ENCODE data around the gene ERBB4.

ERBB4 gene

DNA sequence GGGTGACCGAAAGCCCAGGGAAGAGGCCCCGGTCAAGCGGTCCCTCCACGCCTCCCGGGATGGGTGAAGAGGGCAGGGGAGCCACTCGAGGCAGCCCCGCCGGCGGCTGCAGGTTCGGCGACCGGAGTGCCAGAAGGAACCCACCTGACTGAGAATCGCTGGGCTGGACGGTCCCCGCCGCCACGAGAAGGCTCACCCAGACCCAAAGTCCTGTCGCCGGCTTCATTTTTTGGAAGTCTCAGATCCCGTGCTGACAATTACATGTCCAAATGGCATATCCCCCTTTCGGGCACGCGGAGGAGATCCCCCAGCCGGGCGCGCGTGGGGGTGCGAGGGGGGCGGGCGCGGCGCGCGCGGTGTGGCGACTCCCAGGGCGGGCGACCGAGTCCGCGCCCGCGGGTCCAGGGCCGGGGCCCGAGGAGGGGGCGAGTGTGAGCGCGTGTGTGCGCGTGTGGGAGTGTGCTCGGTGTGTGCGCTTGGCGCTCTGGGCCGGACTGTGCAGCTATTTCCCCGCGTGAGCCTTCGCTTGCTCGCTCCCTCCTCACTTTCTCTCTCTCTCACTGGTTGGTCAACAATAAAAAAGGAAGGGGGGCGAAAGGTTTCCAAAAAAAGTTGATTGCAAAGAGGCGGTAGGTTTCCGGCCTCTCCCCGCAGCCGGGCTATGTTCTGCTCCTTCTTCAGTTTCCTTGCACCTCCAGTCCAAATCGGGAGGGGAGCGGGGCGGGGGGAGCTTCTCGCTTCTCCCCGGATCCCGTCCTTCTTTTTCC, at the start of gene ERBB4:
Gene ERBB4 (minus strand): TSS at position 498 of the 767 bp plus-strand sequence. CDS start 272 bp downstream, at position 226.
- no peak for TF ChIP-seq POLR2A (IDR thresholded peaks at IDR 0.05; ENCODE audit: low read depth, low read length)
- DNase-seq (ENCODE audit: insufficient read length, low spot score) (peak; percentile 25), FAIRE-seq (no peak)

DNA sequence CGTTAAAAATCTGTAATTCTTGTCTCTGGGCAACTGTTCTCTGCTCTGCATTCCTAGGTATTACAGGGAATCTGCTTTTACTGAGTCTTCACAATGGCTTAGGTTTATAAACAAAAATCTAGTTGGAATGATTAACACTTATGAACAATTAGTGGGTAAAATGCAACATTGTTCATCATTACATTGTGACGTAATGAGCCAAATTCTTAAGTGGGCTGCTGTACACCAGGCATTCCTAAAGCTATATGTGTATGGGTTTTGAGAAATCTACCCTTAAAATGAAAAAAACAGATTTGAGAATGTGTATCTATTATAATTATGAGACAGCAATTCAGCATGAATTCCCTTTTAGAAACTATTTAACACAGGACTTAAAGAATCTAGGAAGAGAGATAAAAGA, 41.5 kb upstream of the ERBB4 start:
- FAIRE-seq, result no peak
- TF ChIP-seq POLR2A (IDR thresholded peaks at IDR 0.05; ENCODE audit: low read depth, low read length), result no peak

DNA sequence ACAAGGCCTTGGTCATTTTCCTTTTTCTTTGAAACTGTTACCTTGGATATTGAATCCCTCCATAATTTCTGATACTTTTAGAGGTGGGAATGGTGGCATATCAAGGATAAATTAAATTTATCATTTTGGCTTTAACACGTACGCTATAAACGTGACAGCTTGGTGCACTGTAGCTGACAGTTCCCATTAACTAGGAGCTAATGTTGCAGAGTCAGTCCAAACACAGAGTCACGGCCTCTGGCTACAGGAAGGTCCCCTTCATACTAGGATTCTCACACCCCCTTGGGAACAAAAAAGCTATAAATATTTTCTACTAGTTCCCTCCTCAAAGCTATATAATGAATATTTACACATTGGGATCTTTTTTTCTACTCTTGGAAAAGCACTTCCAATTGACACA, 17.7 kb upstream of the ERBB4 start:
- no peak for TF ChIP-seq POLR2A (IDR thresholded peaks at IDR 0.05; ENCODE audit: low read depth, low read length)
- DNase-seq (ENCODE audit: insufficient read length, low spot score) (no peak), FAIRE-seq (no peak)

More for the DNA sequence above, 41.5 kb upstream of the ERBB4 start:
- DNase-seq (ENCODE audit: insufficient read length, low spot score), result no peak

DNA sequence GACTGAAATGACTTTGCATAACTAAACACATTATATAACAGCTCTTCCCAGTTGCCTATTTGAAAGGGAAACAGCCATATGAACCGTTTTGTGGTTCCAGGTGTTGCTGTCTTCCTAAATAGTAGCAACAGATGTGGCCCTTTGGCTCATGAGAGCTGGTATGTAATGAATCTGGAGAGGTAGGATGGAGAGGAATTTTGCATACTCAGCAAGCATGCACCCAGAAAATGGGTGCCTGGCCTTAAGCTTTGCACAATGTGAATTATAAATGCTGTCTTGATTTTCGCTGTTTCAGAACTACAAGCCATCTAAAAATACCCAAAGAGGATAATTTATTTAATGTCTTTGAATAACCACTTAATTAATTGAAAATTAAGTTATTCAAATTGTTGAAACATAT, 15.6 kb upstream of the ERBB4 start:
- TF ChIP-seq POLR2A (IDR thresholded peaks at IDR 0.05; ENCODE audit: low read depth, low read length), result no peak
- DNase-seq (ENCODE audit: insufficient read length, low spot score) (no peak), FAIRE-seq (no peak)

DNA sequence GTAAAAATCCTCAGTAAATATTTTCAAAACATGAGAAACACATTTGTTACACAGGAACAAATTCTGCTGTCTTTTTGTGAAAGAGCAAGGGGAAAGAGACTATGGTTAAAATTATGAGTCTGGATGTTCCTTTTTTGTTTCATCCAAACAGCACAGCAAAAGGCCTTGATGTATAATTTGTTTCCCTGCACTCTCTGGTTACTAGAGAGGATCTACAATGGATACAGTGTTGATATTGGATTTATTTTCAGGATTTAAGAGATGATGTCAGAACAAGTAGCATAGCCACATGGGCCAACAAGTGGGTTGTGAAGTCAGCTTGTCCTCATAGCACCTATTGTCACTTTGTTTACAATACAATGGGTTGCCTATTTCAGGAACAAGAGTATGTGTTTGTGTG, 11.3 kb upstream of the ERBB4 start:
- DNase-seq (ENCODE audit: insufficient read length, low spot score) (no peak), FAIRE-seq (no peak)
- TF ChIP-seq POLR2A (IDR thresholded peaks at IDR 0.05; ENCODE audit: low read depth, low read length), result no peak

DNA sequence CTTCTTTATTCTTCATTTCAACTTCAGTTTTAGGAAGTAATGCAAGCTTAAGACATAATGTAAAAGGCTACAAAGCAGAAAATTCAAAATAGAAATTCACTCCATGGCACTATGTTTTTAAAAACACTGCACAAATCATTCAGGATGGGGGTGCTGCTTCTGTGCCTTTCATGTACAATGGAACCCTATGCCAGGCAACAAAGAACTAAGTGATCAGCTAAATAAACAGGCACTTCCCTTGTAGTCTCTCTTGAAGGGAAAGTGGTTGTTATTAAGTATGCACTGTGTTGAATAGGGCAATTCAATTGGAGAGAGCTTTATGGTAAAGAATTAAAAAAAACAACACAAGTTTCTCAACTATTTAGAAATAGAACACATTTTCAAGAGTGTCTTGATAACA, 10.9 kb upstream of the ERBB4 start:
- no peak for TF ChIP-seq POLR2A (IDR thresholded peaks at IDR 0.05; ENCODE audit: low read depth, low read length)
- FAIRE-seq, result no peak
- no peak for DNase-seq (ENCODE audit: insufficient read length, low spot score)

DNA sequence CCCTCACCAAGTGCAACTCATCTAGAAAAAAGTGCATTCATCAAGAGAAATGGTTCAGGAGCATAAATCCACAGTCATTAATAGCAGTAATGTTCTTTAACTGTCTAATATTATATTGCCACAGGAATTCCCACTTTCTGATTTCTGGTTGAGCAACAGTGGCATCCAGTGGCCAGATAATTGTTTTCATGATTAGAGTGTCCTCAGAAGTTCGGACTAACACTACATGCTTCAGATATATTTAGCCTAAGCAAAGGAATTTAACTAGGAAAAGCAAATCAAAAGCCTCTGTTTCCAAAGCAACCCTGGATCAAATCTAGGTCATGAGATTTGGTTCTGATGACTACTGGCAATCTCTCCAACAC, 9.8 kb upstream of the ERBB4 start:
- TF ChIP-seq POLR2A (IDR thresholded peaks at IDR 0.05; ENCODE audit: low read depth, low read length), result no peak
- DNase-seq (ENCODE audit: insufficient read length, low spot score) (no peak), FAIRE-seq (peak; percentile 45)

DNA sequence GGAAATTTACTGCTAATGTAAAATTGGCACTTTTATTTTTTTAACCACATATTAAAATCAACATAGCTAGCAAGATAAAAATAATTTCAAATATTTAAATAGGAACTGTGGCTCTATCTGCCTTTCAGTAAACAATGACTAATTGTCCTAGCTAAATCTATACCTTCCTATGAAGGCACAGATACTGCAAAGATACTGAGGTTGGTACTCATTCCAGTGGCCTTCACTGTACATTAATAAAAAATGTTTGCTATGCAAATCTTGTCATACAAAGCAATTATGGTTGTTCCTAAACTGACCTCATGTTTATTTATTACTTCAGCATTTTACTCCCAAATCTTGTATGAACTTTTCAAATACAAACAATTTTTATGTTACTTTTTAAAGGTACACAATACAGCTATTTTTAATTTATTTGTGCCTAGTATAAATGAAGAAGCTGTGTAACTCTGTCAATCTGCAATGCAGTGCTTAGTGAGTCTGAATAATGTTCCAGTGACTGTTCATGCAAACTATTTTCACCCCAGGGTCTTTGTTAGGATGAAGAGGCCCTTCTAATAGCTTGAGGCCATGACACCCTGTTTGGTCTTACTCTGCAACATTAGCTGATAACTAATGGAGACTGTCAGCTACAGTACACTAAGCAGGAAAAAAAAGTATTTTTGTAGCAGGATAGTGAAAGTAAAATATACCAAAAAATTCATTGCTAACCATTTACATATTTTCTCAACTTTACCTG, 9.3 kb upstream of the ERBB4 start:
- no peak for DNase-seq (ENCODE audit: insufficient read length, low spot score)
- TF ChIP-seq POLR2A (IDR thresholded peaks at IDR 0.05; ENCODE audit: low read depth, low read length), result no peak
- FAIRE-seq, result no peak

DNA sequence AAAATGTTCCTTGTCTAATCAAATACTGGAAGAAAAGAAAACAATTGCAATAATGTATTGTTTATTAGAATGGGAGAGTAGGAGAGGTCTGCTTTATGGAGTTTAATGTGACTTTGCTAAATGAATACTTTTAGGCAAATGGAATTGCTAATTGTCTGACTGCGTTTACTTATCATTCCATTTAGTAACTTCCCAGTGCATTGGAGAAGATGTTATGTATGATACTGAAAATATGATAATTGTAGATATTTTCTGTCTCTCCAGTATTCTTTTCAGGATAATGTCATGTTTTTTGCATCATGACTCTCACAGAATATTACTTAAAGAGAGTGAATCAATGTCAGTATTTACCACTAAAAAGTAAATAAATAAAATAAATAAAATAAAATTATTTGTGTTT, 8.1 kb upstream of the ERBB4 start:
- FAIRE-seq (no peak), DNase-seq (ENCODE audit: insufficient read length, low spot score) (no peak)
- TF ChIP-seq POLR2A (IDR thresholded peaks at IDR 0.05; ENCODE audit: low read depth, low read length), result no peak

DNA sequence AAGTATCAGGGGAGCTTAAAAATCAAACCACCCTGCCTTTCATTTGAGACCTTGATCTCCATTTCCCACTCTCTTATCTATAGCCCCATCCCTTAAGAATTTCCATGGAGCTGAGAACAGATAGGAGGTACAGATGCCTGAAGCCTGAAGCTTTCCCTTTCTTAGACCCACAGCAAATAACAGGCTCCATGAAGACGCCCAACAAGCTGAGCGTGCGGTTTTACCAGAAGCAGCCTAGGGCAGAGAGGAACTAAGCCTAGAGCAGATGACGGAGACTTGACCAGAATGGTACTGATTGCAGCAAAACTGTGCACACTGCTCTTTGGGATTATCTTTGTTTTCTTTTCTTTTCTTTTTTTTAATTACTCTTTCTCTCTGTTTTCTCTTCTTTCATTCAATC, 1.7 kb upstream of the ERBB4 start:
- no peak for DNase-seq (ENCODE audit: insufficient read length, low spot score)
- no peak for FAIRE-seq
- TF ChIP-seq POLR2A (IDR thresholded peaks at IDR 0.05; ENCODE audit: low read depth, low read length), result no peak

DNA sequence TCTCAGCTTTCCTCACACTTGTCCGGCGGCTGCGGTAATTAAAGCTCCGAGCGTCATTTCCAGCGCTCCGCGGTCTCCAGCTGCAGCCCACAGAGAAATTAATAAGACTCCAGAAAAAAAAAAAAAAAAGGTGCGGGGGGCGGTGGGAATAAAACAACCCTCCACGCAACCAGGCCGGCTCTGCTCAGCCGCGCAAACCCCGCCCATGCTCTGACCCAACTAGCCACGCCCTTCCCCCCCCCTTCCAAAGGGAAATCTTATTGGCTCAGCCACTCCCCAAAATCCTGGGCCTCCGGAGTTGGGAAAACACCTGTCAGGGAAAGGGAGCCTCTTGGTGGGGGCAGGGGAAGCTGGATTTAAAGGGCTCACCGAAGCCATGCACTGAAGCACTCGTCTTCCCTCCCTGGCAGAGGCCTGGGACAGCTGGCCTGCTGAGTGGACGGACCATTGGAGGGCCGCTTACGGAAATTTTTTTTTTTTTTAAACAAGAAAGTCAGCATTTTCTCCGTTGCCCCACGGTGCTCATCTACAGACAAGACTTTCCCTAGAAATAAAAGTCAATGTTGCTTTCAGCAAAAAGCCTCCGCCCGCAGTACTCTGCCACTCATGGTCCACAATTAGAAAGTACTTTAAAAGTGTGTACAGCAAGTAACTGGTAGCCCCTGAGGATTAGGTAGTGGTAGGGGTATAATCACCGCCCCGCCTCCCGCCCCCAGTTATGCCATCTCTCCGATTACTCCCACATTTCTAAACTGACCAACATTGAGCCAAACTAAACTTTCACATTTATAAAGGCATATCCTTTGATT, 674 bp upstream of the ERBB4 start:
- TF ChIP-seq POLR2A (IDR thresholded peaks at IDR 0.05; ENCODE audit: low read depth, low read length), result no peak
- FAIRE-seq (no peak), DNase-seq (ENCODE audit: insufficient read length, low spot score) (peak; percentile 30)

DNA sequence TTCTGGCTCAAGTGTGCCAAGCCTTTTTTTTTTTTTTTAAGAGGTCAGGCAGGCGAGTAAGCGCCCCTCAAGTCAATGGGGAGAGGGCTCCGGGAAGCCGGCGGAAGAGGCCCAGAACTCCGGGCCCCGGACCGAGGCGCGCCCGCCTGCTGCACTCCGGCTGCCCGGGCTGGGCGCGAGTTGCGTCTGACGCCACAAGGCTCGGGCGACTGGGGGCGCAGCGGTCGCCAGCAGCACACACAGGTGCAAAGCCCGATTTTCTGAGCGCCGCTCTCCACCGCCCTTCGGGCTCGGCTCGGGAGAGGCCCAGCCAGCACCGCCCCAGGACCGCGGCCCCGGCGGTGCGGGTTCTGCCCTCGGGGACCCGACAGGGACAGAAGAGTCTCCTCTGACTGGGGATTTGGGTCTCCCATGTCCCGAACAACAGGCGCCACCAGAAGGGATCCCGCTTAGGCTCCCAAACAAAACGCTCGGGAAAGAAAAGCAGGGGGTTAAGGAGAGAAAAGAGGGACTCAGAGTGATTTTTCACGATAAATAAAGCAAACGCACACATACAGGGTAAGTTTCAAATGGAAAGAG, 787 bp downstream of the ERBB4 start:
- FAIRE-seq, result no peak
- no peak for TF ChIP-seq POLR2A (IDR thresholded peaks at IDR 0.05; ENCODE audit: low read depth, low read length)
- DNase-seq (ENCODE audit: insufficient read length, low spot score), result peak; percentile 19

DNA sequence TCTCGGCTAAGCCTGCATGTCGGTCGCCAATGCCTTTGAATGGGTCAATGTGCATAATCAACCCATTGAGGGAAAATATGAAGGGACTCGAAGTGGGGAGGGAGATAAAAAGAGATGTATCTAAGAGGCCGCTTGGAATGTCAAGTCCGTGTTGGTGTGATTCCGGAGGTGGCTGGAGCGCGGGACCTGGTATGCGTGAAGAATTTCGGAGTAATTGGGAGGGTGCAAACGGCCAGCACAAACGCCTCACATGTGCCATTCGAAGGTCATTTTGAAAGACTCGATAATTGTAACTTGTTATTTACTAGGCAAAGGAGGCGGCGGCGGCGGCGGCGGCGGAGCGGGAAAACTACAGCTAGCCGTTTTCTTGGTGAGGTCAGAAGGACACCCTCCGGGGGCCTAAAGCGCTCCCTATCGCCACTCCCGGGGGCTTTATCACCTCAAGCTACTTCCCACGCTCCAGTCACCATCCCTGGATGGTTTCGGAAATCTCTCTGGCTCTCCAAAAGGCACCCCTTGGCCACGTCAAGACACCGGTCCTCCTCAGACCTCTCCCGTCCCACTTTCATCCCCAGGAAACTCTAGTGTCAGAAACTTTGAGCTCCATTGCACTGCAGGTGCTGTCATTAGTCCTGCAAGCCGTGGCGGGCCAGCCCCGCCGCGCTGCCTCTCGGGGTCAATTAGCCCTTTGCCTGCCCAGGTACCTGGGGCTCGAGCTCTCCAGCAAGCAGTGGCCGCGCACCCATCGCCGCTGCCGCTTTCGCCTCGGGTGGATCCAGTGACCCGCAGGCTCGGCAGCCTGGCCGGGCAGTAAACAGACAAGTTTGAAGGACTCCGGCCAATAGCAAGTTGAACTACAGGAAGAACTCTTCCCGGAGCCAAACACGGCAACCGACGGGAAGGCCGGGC, 1.5 kb downstream of the ERBB4 start:
- TF ChIP-seq POLR2A (IDR thresholded peaks at IDR 0.05; ENCODE audit: low read depth, low read length), result no peak
- peak; percentile 6 for DNase-seq (ENCODE audit: insufficient read length, low spot score)
- no peak for FAIRE-seq

All from H54 (cell line).